Hindlimb muscle (tissue), 1 donor: ENCODE measurements around the gene APOL5. TPM values are rescaled to one million over a fixed set of nuclear protein-coding genes. Genes with fewer than 3 reads are reported as not detected.
"Not testable (repeated sequence)": the region's sequence is repeated elsewhere in the genome, so short reads cannot be mapped to it uniquely, and the experiment has no call there.

ENCODE experiments used
- DNase-seq: peaks from one replicate; pipeline ENCODE4 v3.0.0-alpha.2; 2013
- polyA plus RNA-seq: library from polyadenylated mRNA; unstranded; fragments of 120-200 nt; gene quantifications from one replicate; pipeline ENCODE4 v1.2.1, GENCODE V29; 2013; ENCODE audit not compliant: insufficient read length

APOL5 gene
- polyA plus RNA-seq = 2.0 TPM

- DNase-seq = no peak
Measured at GRCh38 chr22:35717572-35717971, at the start of gene APOL5. Gene APOL5 (plus strand): TSS chr22:35717872. CDS start chr22:35717872, 0 bp downstream.

DNA sequence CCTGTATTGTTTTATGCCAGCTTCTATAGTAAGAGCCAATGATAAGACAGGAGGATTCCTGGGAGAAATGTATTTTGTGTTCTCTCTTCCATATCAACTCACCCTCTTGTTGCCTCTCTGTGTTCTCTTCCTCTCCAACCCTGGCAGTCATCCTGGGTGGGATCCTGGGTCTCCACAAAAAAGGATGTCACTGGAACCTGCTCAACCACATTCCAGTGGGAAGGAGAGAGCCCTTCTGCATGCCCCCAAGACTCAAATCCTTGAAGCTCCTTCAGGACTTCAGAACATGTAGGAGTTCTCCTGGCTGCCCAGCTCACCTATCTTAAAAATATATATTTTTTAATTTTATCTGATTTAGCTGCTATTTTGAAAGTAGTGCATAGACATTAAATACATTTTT is 43.3 kb upstream of the APOL5 start:
- no peak for DNase-seq

DNA sequence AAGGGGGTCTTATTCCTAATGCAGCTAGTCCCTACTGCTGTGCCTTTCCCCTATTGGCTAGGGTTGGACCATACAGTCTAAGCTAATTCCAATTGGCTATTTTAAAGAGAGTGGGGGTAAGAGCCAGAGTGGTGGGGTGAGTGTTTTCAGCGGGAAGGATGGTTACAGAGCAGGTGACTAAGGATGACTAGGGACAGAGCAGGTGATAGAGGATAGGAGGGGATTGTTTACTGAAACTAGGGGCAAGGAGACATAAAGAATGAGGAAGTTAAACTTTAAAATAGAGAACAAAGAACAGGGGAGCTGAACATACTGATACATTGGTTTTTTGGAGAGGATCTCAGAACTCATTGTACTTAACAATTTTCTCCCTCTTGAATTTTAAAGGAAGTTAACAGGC is 41.6 kb upstream of the APOL5 start:
- DNase-seq = not testable (repeated sequence)

GRCh38 chr22:35677460-35678187 is 40.0 kb upstream of the APOL5 start:
- DNase-seq = no peak

GRCh38 chr22:35678836-35679235 is 38.8 kb upstream of the APOL5 start:
- DNase-seq = no peak

DNA sequence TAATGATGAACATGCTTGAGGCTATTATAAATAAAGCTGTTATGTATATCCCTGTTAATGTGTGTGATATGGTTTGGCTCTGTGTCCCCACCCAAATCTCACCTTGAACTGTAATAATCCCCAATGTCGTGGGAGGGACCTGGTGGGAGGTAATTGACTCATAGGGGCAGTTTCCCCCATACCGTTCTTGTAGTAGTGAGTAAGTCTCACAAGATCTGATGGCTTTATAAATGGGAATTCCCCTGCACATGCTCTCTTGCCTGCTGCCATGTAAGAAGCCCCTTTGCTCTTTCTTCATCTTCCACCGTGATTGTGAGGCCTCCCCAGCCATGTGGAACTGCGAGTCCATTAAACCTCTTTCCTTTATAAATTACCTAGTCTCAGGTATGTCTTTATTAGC is 38.2 kb upstream of the APOL5 start:
- DNase-seq = not testable (repeated sequence)

DNA sequence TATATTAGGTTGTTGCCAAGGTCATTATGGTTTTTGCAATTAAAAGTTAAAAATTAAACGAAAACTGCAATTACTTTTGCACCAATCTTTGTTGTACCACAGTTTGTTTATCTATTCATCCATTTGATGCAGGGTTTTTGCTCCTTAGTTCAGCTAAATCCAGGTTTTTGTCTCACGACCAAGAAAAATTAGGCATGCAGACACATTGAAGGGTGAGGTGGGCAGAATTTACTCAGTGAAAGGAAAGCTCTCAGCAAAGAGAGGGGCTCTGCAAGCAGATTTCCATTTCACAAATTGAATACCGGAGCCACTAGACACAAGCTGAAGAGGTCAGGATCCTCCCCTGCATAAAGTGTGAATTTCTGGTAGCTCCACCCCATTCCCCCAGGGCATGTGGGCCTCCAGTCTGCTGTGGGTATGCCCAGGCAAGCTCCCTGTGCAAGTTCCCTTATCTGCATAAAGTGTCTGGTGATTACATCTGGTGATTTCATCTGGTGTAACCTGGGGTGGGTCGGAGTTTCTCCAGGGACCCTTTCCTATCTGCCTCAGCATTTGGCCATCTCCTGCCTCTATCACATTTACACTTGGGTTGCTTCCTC is 36.1 kb upstream of the APOL5 start:
- no peak for DNase-seq

- no peak for DNase-seq
Measured at GRCh38 chr22:35683560-35683959, 34.1 kb upstream of the APOL5 start.

GRCh38 chr22:35684270-35684700 is 33.4 kb upstream of the APOL5 start:
- DNase-seq = peak; percentile 31

DNA sequence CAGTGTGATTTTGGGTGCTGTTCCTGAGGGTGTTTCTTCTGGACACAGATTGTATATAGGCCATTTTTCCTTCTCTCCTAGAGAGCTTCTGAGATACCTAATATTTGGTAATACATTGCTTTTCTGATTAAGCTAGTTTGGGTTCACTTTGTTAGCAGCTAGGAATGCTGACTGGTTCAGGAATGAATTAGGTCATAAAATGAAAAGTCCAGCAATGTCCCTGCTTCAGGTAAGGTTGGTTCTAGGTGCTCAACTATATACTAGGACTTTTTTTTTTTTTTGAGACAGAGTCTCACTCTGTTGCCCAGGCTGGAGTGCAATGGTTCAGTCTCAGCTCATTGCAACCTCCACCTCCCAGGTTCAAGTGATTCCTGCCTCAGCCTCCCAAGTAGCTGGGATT is 32.9 kb upstream of the APOL5 start:
- DNase-seq = no peak

- no peak for DNase-seq
Measured at GRCh38 chr22:35685731-35686130, 31.9 kb upstream of the APOL5 start.

GRCh38 chr22:35686298-35686697 is 31.4 kb upstream of the APOL5 start:
- DNase-seq = no peak

DNA sequence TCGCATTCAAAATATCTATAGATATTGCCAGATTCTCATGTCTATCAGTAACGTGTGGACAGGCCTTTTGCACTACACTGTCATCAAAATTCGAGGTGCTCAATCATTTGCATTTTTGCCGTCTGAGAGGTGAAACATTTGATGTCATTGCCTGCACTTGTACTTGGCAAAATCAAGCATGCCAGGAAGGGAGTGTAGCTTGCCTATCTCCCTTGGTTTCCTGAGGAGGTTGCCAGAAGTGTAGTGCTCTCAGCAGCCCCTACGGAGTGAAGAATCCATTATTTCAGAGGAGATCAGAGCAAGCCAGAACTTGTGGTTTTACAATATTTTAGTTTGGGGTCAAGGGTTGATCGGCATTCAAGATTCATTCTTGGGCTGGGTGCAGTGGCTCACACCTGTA is 30.2 kb upstream of the APOL5 start:
- DNase-seq = no peak

DNA sequence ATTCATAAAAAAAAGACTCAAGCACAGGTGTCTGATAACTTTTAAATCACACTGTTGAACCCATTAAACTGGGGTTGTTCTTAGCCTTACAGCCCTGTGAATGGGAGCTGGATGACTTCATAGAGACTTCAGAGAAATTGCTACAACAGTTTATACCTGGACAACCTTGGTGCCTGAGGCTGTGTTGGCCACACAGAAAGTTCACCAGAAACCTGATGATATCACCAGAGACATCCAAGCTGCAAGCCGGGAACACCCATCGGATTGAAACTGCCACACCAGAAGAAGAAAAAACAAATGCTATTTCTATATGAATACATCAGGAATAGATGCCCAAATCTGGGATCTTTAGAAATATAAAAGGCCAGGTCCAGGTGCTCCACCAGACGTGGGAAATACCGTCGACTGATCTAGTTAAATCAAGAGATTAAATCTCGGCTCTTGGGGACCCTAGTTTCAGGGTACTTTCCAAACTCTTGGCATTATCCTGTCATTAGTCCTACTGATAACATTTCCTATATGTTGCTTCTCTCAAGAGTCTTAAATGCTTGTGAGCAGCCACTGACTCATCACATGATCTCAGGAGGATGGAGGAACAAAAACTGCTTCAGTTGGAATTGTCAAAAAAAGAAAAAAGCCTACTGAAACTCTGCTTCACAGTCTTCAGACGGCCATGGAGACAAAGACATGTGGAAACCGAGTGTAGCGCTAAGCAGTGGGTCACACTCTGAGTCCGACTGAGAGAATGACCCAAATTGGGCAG is 28.6 kb upstream of the APOL5 start:
- no peak for DNase-seq

DNA sequence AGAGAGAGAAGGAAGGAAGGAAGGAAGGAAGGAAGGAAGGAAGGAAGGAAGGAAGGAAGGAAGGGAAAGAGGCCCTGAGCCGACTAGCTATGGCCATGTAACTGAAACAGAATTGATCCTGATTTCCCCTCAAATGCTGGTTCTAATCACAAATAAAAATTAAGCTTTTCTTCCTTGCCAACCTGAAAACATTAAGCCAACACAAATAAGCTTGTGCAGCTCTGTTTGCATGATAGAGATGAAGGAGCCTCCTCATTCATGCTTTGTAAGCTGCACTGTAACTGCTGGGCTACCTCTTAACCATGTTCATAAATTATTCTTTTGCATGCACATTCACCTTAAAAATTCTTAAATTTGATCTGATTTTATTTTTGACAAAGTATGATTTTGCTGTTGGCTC is 27.7 kb upstream of the APOL5 start:
- DNase-seq = no peak

GRCh38 chr22:35695202-35695601 is 22.5 kb upstream of the APOL5 start:
- DNase-seq = no peak

- no peak for DNase-seq
Measured at GRCh38 chr22:35697142-35697541, 20.5 kb upstream of the APOL5 start.

- not testable (repeated sequence) for DNase-seq
Measured at GRCh38 chr22:35699852-35700251, 17.8 kb upstream of the APOL5 start.

GRCh38 chr22:35703861-35704584 is 13.6 kb upstream of the APOL5 start:
- no peak for DNase-seq

DNA sequence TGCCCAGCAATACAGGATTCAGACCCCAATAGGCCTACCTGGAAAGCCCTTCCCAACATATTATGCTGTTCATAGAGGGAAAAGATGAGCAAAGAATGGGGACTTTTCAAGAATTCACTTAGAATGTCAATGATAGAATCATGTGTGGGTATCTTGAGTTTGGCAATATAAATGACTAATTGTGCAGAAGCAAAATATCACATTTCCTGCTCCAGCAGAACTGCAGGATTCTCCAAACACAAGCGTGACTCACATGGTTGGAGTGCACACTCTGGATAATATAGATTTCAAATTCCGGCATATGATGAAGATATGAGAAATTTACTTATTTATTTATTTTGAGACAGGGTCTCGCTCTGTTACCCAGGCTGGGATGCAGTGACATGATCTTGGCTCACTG is 12.5 kb upstream of the APOL5 start:
- no peak for DNase-seq

- no peak for DNase-seq
Measured at GRCh38 chr22:35708453-35708852, 9.2 kb upstream of the APOL5 start.

- DNase-seq = no peak
Measured at GRCh38 chr22:35708917-35709316, 8.8 kb upstream of the APOL5 start.

DNA sequence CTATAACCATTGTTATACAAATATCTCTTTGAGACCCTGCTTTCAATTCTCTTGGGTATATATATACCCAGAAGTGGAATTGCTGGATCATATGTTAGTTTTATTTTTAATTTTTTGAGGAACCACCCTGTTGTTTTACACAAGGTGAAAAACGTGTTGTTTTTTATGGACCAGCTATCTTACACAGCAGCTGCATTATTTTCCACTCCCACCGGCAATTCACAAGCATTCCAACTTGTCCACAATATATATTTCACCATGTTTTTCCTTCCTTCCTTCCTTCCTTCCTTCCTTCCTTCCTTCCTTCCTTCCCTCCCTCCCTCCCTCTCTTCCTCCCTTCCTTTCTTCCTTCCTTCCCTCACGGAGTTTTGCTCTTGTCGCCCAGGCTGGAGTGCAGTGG is 6.3 kb upstream of the APOL5 start:
- DNase-seq = no peak
